Measurements from ENCODE around the gene MRTFA.

Gene MRTFA

DNA sequence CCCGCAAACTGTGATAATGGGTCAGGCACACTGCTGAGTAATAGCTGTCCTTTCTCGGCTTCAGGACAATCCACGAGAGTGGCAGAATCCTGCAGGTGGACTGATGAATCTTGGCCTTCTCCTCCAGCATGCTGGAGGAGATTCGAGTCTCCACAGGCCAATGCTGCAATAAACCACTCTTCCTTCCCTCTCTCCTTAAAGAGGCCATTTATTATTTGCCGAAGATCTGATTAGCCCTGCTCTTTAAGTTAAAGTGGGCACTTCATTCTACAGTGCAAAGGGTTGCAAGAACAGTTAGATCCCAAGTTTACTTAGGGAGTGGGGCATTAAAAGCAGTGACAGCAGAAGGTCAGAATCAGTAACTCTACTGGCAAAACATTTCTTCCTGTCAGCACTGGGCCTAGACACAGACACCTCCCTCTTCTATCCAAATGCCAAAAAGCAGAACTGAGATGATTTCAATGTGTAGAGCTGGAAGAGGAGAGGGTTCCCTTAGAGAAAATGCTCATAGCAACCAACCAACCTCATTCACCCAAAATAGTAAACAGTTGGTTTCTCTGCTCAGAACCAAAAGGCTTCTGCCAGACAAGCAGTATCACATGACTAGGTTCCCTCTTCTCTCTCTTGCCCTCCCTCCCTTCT, 144.4 kb downstream of the MRTFA start:
- DNase-seq (ENCODE audit: low read depth in 3 of 3), result no peak

DNA sequence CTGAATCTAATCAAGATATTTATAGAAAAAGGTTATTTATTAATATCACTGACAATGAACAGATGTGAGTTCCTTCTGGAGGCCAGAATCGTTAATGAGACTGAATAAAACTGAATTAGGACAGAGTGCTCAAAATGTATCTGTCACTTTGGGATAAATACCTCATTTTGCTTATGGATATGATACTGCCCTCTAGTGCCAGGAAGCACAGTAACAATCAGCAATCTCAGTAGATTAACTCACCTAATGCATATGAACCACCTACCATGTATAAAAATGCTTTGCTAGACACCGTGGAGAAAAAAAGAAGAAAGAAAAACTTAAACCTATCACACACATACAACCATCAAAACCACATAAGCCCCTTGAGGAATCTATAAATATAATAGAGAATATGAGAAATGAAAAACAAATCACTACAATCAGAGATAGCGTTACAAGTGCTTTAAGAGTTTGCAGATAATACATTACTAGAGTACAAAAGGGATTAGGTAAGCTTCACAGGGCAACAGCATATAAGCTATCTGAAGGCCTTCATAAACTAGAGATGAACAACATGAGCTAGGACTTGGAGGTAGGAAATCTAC, 148.8 kb downstream of the MRTFA start:
- no peak for DNase-seq (ENCODE audit: low read depth in 3 of 3)

DNA sequence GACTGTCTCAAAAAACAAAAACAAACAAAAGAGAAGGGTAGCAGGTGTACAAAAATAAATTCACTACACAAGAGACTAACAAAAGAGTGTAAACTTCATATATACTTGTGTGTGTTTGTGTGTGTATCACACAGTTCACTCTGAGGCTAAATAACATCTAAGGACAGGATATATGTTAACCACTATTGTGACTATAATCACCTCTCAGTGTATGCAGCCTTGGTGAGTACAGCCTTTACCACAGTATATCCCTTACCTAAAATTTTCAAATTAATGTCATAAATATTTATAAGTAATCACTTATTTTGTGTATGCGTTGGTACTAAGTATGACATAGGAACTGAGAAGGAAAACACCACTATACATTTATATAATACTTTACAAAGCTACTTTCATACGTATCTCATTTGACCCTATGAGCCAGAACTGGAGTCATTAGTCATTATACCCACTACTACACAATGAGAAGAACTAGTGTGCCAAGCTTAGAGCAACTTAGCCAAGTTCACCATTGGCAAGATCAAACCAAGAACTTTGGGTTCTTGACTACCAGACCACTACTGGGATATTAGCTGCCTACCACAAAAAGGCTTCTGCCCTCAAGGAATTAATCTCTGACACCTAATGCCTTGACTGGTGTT, 149.4 kb downstream of the MRTFA start:
- no peak for DNase-seq (ENCODE audit: low read depth in 3 of 3)

DNA sequence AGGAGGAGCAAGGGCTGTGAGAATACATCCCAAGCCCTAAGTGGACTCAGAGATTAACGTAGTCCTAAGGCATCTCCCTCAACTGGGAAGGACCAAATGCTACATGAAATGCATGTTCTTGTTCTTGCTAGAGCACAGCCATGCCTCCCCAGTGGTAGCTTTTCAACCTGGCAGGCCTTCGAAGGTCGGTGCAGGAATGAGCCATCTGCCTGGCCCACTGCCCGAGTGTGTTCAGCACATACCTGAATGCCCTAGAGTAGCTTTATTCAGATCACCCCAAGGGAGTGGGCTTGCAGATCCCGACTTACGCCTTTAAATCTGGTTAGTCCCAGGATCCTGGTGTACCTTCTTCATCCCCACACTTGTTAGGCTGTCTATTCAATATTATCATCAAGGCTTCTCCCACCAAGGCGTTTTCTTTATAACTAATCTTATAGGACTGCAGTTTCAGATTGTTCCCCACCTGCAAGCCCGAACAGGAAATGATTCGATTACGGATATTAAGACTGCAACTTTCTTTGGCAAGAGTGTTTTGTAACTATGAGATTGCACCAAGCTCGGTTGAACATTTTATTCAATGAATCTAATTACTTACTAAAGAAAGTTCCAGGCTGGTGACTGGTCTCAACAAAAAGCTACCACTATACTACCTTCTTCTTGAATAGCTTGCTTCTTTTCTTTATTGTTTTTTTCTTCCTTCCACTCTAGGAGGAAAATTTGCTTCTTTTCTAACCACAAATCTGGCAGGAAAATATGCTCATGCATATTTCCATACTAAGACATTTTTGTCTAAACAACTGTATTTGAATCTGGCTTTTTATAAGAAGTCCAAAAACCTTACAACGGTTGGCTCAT, 150.5 kb downstream of the MRTFA start:
- no peak for DNase-seq (ENCODE audit: low read depth in 3 of 3)

DNA sequence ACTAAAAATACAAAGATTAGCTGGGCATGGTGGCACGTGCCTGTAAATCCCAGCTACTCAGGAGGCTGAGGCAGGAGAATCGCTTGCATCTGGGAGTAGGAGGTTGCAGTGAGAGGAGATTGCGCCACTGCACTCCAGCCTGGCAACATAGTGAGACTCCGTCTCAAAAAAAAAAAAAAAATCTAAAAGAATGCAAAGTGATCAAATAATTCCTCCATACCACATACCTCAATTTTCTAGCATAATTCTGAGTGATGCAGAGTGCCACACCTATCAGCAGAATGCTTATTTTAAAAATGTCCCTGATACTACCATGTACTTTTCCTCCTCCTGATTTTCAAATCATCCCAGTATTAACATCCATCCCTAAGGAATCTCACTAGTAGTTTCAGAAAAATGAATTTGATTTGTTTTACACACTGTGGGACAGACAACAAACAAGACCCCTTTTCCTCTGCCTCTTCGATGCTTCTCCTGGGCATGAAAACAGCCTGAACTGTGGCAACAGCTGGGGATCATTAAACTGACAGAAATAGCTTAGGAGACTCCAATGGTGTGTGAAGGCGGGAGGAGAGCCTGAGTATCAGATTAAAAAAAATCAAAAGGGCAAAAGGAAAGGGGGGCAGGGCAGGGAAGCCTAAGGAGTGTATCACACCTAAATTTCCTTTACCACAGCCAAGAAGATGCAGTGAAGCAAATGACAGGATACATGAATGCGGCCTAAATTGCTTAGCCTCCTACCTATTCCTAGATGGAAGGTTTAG, 151.4 kb downstream of the MRTFA start:
- no peak for DNase-seq (ENCODE audit: low read depth in 3 of 3)

DNA sequence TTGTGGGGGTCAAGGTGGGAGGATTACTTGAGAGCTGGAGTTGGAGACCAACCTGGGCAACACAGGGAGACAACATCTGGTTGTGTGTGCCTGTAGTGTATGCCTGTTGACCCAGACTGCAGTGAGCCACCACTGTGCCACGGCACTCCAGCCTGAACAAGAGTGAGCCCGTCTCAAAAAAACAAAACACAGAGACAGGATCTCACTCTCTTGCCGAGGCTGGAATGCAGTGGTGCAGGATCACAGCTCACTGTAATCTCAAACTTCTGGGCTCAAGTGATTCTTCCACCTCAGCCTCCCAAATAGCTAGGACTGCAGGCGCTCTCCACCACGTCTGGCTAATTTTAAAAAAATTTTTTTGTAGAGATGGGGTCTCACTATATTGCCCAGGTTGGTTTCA, 153.6 kb downstream of the MRTFA start:
- no peak for DNase-seq (ENCODE audit: low read depth in 3 of 3)

DNA sequence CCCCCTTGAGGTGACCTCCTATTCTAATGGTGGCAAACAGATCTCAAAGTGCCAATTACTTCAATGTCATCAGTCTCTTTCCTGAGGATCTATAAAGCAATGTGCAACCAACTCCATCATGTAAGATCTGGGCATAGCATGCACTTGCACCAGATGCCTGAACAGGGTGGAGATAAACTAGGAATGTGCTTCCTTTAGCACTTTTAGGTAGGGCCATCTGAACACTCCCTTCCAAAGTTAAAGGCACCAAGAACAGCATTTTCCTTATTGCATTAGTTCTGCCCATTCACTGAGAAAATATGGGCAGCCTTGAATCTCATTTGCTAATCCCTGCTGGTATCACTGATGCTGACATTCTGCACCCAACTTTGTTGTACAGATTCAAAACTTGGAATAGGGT, 154.1 kb downstream of the MRTFA start:
- DNase-seq (ENCODE audit: low read depth in 3 of 3), result no peak

DNA sequence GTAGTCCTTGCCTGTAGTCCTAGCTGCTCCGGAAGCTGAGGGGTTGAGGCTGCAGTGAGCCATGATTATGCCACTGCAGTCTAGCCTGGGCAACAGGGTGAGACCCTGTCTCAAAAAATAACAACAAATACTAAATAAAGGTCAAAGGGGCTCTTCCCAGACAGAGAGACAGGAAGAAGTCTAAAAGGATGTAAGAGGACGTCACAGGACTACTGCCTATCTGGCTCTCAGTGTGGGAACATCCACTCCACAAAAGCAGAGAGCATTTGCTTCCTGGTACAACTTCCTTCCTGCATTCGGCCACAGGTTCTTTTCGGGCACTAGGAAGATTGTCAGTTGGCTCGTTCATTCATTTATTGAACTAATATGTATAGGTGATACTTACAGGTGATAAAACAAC, 155.5 kb downstream of the MRTFA start:
- no peak for DNase-seq (ENCODE audit: low read depth in 3 of 3)

DNA sequence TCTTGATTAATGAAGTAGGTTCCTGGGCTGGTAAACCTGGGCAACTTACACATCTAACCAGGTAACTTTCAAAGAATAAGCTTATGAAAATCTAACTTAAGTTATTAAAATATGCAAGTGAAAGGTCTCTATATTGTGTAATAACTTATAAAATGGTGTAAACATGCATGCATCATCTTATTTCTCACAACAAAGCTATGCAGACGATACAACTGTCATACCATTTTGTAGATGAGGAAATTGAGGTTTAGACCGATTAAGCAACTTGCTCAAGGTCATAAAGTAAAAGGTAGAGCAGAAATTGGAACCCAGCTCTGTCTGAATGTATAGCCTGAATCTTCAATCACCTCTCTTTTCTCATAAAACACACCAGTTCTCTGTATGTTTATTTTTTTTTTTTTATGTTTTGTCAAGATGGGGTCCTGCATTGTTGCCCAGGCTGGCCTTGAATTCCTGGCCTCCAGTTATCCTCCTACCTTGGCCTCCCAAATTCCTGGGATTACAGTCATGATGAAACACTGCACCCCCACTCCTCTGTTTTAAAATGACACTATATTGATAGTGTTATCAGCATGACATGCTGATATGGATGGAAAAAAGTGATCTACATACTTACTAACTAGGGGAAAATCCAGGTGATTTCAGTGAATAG, 156.5 kb downstream of the MRTFA start:
- DNase-seq (ENCODE audit: low read depth in 3 of 3), result no peak

DNA sequence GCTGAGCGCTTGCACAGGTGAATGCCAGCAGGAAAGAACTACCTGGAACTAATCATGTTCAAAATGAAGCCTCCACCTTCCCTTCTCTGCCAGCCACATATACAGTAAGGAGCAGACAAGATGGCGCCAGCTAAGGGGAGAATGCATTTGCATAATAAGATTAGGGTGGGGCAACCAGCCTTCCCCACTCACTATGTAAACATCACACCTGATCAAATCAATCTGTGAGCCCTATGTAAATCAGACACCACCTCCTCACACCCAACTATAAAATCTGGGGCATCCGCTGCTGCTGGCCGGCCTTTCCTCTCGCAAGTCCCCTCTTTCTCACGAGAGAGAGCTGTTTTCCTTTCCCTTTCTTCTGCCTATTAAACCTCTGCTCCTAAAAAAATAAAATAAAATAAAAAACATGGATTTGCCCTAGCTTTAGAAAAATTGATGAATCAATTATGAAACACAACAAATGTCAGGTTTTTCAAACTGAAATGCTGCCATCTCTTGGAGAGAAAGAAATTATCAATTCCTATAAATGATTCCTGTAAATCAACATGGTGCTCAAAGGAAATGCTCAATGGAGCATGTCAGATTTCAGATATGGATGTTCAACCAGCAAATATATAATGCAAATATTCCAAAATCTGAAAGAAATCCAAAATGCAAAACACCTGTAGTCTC, 157.3 kb downstream of the MRTFA start:
- no peak for DNase-seq (ENCODE audit: low read depth in 3 of 3)

DNA sequence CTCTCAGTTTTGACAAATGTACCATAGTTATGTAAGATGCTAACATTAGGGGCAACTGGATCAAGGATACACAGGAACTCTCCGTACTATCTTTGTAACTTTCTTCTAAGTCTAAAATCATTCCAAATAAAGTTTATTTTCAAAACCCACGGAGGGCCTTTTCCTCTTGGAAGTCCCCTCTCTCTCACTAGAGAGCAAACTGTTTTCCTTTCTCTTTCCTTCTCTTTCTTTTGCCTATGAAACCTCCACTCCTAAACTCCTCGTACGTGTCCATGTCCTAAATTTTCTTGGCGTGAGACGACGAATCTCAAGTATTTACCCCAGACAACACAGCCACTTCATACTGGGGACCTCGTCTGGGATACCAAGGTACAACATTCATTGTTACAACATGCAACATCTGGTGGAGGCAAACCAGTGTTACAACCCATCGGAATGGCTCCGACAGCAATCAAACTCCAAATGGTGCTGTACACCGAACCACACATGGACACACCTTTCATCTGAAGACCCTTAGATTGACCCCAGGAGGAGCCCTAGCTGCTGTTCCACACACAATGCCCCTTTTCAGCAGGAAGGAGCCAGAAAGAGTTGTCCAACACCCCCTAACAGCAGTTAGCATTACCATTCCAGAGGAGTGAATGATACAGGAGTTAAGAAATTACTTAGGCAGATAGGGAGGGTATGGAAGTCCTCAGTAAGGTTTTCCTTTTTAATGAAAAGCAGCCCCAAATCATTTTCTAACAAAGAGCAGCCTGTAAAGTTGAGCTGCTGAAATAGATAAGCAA, 158.0 kb downstream of the MRTFA start:
- no peak for DNase-seq (ENCODE audit: low read depth in 3 of 3)

DNA sequence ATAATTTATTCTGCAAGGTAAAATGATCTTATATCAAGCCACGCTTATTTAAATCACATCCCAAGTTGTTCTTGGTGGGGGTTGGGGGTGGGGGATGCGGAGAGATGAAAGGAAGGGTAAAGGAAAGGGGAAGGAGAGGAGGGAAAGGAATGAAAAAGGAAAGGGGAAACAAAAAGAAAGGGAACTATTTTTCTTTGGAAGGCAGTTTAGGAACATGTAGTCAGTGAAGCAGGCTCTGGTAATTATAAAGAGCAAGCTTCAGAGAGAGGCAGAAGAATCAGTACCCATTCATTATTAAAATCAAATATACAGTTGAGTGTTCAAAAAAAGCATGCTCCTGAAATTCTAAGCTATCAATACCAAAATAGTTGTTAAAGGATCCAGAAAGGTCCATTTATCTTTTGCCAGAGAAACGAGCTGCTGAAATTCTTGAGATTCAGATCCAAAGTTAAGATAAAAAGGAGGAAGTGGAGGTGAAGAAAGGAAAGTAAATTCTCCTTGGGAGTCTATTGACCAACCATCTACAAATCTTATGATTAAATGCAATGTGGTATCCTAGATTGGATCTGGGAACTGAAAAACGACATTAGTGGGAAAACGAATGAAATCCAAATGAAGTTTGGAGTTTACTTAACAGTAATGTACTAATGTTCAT, 158.7 kb downstream of the MRTFA start:
- DNase-seq (ENCODE audit: low read depth in 3 of 3), result no peak

DNA sequence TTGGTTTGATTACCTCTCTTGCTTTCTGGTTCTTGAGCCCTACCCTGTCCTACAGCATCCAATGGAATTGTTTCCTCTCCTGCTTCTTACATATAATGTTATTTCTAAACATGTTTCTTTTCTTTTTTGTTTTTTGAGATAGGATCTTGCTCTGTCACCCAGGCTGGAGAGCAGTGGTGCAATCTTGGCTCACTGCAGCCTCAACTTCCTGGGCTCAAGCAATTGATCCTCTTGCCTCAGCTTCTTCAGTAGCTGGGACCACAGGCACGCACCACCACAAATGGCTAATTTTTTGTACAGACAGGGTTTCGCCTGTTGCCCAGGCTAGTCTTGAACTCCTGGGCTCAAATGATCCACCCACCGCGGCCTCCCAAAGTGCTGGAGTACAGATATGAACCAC, 160.2 kb downstream of the MRTFA start:
- DNase-seq (ENCODE audit: low read depth in 3 of 3), result no peak

DNA sequence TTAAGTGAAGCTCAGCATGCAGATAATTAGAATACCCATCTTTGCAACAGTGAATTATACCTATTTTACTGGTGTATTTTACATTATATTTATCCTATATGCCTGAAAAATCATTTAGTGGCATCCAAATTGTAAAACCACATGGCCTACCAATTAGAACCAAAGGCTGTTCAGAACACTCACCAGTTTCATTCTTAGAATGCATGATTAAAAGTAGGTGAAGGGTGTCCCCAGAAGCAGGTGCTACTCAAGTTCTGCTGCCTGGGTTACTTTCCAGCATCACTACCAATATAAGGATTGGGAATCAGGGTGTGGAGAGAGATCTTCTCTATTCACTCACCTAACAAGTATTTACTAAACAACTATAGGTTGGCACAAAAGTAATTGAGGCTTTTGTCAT, 162.8 kb downstream of the MRTFA start:
- DNase-seq (ENCODE audit: low read depth in 3 of 3), result no peak

DNA sequence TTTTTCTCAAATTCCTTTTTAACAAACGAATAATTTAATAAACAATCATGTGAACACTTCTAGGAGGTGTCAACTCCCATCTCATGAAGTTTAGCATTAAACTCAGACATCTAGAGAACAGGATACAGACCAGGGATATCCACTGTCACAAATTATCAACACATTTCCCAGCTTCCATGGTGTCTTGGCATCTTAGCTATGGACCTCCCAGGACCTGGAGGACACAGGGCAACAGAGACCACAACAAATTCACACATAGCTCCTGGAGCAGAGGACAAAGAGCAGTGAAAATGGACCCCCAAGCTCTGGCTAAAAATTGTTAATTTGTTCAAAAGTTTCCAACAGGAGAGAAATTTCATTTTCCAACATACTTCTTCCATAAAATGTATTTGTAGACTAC, 163.9 kb downstream of the MRTFA start:
- DNase-seq (ENCODE audit: low read depth in 3 of 3), result no peak

DNA sequence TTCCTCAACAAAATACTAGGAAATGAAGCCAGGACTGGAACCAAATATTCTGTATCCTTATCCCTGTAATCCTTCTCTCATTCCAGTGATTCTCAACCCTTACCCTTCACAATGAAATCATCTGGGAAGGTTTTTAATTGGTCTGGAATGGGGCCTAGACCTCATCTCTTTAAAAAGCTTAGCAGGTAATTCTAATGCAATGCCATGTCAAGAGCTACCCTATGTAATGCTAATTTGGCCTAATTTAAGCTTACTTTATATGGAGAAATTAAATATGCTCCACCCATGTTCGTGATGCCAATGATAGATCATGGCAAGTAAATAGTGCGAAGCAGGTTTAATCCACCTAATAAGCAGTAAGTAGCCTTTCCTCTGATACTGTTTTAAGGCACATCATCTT, 164.5 kb downstream of the MRTFA start:
- DNase-seq (ENCODE audit: low read depth in 3 of 3), result no peak

DNA sequence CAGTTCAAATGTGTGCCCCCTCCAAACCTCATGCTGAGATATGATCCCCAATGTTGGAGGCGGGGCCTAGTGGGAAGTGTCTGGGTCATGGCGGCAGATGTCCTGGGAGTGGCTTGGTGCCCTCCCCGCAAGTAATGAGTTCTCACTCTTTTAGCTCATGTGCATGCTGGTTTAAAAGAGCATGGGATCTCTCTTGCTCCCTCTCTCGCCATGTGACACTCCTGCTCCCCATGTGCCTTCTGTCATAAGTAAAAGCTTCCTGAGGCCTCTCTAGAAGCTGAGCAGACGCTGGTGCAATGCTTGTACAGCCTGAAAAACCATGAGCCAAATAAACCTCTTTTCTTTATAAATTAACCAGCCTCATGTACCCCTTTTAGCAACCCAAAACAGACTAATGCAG, 167.3 kb downstream of the MRTFA start:
- no peak for DNase-seq (ENCODE audit: low read depth in 3 of 3)

DNA sequence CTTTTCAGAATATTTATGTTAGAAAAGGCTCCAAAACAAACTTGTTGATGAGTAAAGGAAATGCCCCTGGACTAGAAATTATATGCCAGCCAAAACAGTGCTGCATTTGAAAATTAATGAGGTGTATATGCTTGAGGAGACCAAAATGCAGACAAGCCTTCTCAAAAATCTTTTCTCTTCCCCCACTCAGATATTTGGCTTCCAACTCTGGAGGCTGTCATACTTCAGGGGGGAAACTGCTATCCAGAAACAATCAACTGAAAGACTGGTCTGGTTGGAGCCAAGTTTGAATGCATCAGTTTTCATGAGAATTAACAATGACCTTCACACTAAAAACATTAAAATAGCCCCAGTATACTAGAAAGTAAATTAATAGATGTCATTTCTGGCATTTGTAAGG, 167.9 kb downstream of the MRTFA start:
- no peak for DNase-seq (ENCODE audit: low read depth in 3 of 3)

DNA sequence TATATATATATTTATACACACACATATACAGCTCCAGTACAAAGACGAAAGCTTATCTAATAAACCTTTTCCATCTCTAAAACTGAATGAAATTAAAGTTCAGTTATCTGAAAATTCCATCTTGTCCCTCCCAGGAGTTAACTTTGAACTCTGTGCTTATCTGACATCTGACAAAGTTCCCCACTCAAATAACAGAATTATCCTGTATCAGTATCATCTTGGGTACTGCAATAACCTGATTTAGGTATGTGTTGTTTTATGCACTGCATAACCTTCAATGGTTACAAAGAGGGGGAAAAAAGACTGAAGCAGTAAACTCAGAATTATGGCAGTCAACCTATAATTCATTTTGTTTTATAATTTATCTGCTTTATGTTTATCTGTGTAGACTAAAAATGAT, 169.5 kb downstream of the MRTFA start:
- no peak for DNase-seq (ENCODE audit: low read depth in 3 of 3)
